ENCODE data around the gene IL2RA. TPM values are rescaled to one million over a fixed set of nuclear protein-coding genes. Genes with fewer than 3 reads are reported as not detected.
A peak's percentile ranks its signal among the peaks of the same experiment; 100 is the strongest.

The IL2RA gene
- total RNA-seq, 1 donor, result not detected

DNA sequence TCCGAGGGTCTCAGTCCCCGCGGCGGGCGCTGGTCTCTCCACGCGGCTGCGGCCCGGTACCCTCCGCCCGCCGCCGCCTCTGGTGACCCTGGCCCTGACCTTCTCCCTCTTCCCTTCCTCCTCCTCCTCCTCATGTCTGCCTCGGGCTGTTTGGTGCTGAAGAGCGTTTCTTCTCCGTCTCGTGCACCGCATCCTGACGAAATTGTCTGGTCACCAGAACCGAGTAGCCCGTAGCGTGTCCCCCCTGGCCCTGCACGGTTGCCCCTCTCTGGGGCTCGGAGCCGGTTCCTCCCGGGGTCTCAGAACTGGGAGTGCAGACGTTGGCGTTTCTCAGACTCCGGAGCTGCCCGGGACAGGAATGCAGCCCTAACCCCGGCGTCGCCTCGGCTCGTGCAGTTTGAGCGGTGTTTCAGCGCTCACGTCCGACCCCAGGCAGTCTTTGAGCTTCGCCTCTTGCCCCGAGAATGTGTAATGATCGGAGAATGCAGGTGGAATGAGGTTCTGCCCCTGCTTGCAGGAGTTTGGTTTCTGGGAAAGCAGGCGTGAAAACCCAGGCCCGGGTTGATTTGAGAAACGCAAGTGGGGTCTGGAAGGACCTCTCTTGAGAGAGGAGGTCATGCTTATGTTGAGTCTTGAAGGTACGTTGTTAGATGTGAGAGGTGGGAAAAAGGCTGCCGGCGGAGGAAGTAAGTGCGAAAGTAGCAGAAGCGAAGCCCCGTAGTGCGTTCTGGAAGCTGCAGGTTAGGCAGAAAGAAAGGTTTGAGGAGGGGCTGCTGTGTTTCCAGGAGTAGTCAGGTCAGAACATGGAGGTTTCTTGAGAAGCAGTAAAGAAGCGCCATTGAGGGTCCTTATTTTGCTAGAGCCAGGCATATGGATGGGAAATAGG lies 27.4 kb upstream of the IL2RA start:
- H3K79me2 ChIP-seq (ENCODE audit: insufficient read depth, low read length), result peaks cover 56% of the 10 kb centered on the region
- no peaks in the 10 kb centered on the region for H3K36me3 ChIP-seq (ENCODE audit: insufficient read depth, low read length)
- H3K27ac ChIP-seq (ENCODE audit: low read depth, low read length), result peak overlapping the region; percentile 81
- H2AFZ ChIP-seq (ENCODE audit: low read length), result peak overlapping the region; percentile 82
- peaks cover 4% of the 10 kb centered on the region for H3K27me3 ChIP-seq (ENCODE audit: insufficient read depth, low read length)
- H3K4me3 ChIP-seq (ENCODE audit: insufficient read depth, low read length), result peak overlapping the region; percentile 92
- no peaks in the 10 kb centered on the region for H3K9me3 ChIP-seq (ENCODE audit: low read depth, low read length)
- H3K4me2 ChIP-seq (ENCODE audit: insufficient read depth, low read length), result peak overlapping the region; percentile 95
- H4K20me1 ChIP-seq (ENCODE audit: insufficient read depth, low read length), result peaks cover 17% of the 10 kb centered on the region
- DNase-seq (ENCODE audit: insufficient read length, low spot score, missing footprints), result no peak
- peaks cover 16% of the 10 kb centered on the region for H3K4me1 ChIP-seq (ENCODE audit: insufficient read depth, low read length)
- TF ChIP-seq CTCF (IDR thresholded peaks at IDR 0.05; ENCODE audit: extremely low read depth, low read depth, low read length), result no peak

- Histone ChIP-seq H3K9me3 (ENCODE audit: low read depth, low read length) (no peaks in the 10 kb centered on the region), H3K27me3 (ENCODE audit: insufficient read depth, low read length) (peaks cover 11% of the 10 kb centered on the region), H3K79me2 (ENCODE audit: insufficient read depth, low read length) (peaks cover 49% of the 10 kb centered on the region), H3K4me2 (ENCODE audit: insufficient read depth, low read length) (peak within 1 kb of the TSS; percentile 95), H2AFZ (ENCODE audit: low read length) (peak within 1 kb of the TSS; percentile 85), H4K20me1 (ENCODE audit: insufficient read depth, low read length) (peaks cover 13% of the 10 kb centered on the region), H3K27ac (ENCODE audit: low read depth, low read length) (peak within 1 kb of the TSS; percentile 81), H3K4me1 (ENCODE audit: insufficient read depth, low read length) (peaks cover 19% of the 10 kb centered on the region), H3K4me3 (ENCODE audit: insufficient read depth, low read length) (peak within 1 kb of the TSS; percentile 92), H3K36me3 (ENCODE audit: insufficient read depth, low read length) (no peaks in the 10 kb centered on the region)
- DNase-seq (ENCODE audit: insufficient read length, low spot score, missing footprints), result peak; percentile 98
- TF ChIP-seq CTCF (IDR thresholded peaks at IDR 0.05; ENCODE audit: extremely low read depth, low read depth, low read length), result peak; percentile 100
These were observed 26.7 kb upstream of the IL2RA start, which contains the start of gene RBM17 for GRCh38 chr10:6088721-6089333. RBM17 (plus strand) TSS chr10:6089034; CDS start chr10:6097066, 8,032 bp downstream.

- Histone ChIP-seq H3K27me3 (ENCODE audit: insufficient read depth, low read length) (peaks cover 19% of the 10 kb centered on the region), H4K20me1 (ENCODE audit: insufficient read depth, low read length) (peaks cover 13% of the 10 kb centered on the region), H3K4me1 (ENCODE audit: insufficient read depth, low read length) (peaks cover 28% of the 10 kb centered on the region), H3K27ac (ENCODE audit: low read depth, low read length) (no peak overlapping the region), H3K9me3 (ENCODE audit: low read depth, low read length) (no peaks in the 10 kb centered on the region), H3K4me3 (ENCODE audit: insufficient read depth, low read length) (peak overlapping the region; percentile 45), H3K79me2 (ENCODE audit: insufficient read depth, low read length) (peaks cover 27% of the 10 kb centered on the region), H3K4me2 (ENCODE audit: insufficient read depth, low read length) (peak overlapping the region; percentile 62), H3K36me3 (ENCODE audit: insufficient read depth, low read length) (no peaks in the 10 kb centered on the region), H2AFZ (ENCODE audit: low read length) (peak overlapping the region; percentile 78)
- TF ChIP-seq CTCF (IDR thresholded peaks at IDR 0.05; ENCODE audit: extremely low read depth, low read depth, low read length), result peak; percentile 91
- peak; percentile 89 for DNase-seq (ENCODE audit: insufficient read length, low spot score, missing footprints)
These were observed 24.4 kb upstream of the IL2RA start for GRCh38 chr10:6086375-6087233.
